Smooth muscle cell (in vitro differentiated cells): Measurements from ENCODE around the gene NAIF1. TPM values are rescaled to one million over a fixed set of nuclear protein-coding genes. Genes with fewer than 3 reads are reported as not detected.

Source experiments
- DNase-seq: peaks from one replicate; lab custom pipeline; 2025; ENCODE audit not compliant: unreplicated experiment; lab: John Stamatoyannopoulos, UW
- H2AFZ ChIP-seq: fragments of 200-600 bp; sonication (generic); 2 replicates; pipeline ENCODE4 v1.6.0; 2016; ENCODE audit warnings: antibody characterized with exemption, low read depth, mild to moderate bottlenecking
- H3F3A ChIP-seq: fragments of 200-600 bp; sonication (generic); 2 replicates; pipeline ENCODE4 v1.6.0; 2017; ENCODE audit warnings: antibody characterized with exemption, low read depth
- H3K27ac ChIP-seq: fragments of 200-600 bp; sonication (generic); 2 replicates; pipeline ENCODE4 v1.5.1; 2016; ENCODE audit warnings: low read depth, mild to moderate bottlenecking
- H3K27me3 ChIP-seq: fragments of 200-600 bp; sonication (generic); 2 replicates; pipeline ENCODE4 v1.6.1; 2016; ENCODE audit warnings: low read depth, mild to moderate bottlenecking
- H3K36me3 ChIP-seq: fragments of 200-600 bp; sonication (generic); 2 replicates; pipeline ENCODE4 v1.5.1; 2016; ENCODE audit warnings: low read depth
- H3K4me1 ChIP-seq: fragments of 200-600 bp; sonication (generic); 2 replicates; pipeline ENCODE4 v1.5.1; 2016; ENCODE audit warnings: low read depth
- H3K4me2 ChIP-seq: fragments of 200-600 bp; sonication (generic); 2 replicates; pipeline ENCODE4 v1.6.0; 2016; ENCODE audit warnings: mild to moderate bottlenecking
- H3K4me3 ChIP-seq: fragments of 200-600 bp; sonication (generic); 2 replicates; pipeline ENCODE4 v1.5.1; 2016; ENCODE audit warnings: mild to moderate bottlenecking
- H3K79me2 ChIP-seq: fragments of 200-600 bp; sonication (generic); 2 replicates; pipeline ENCODE4 v1.6.0; 2016; ENCODE audit warnings: low read depth, mild to moderate bottlenecking
- H3K9ac ChIP-seq: fragments of 200-600 bp; sonication (generic); 2 replicates; pipeline ENCODE4 v1.6.0; 2016; ENCODE audit warnings: low read depth
- H3K9me3 ChIP-seq: fragments of 200-600 bp; sonication (generic); replicated peaks from 2 replicates; pipeline ENCODE4 v1.5.1; 2016; ENCODE audit warnings: low read depth
- H4K20me1 ChIP-seq: fragments of 200-600 bp; sonication (generic); 2 replicates; pipeline ENCODE4 v1.6.0; 2016; ENCODE audit warnings: low read depth
- CTCF ChIP-seq: fragments of 200-600 bp; sonication (generic); IDR thresholded peaks from 2 replicates; pipeline ENCODE4 v1.5.1; 2017; ENCODE audit warnings: borderline replicate concordance, mild to moderate bottlenecking, antibody characterized with exemption; ENCODE audit not compliant: insufficient read depth, poor library complexity, severe bottlenecking
- WGBS: methylation state at CpG from one replicate; pipeline ENCODE4 v1.1.7; 2016; ENCODE audit warnings: low lambda C conversion rate; 5-methylcytosine and 5-hydroxymethylcytosine counted together
- polyA plus RNA-seq: library from polyadenylated mRNA; unstranded; fragments of >200 nt; fragmentation: Nextera tagmentation; extraction: Ambion mirVana; gene quantifications from 2 replicates; pipeline ENCODE4 v1.2.1, GENCODE V29; 2016
- total RNA-seq: library from RNA; depleted of rRNA; stranded (reverse); fragments of >200 nt; gene quantifications from 2 replicates; pipeline ENCODE4 v1.2.3, GENCODE V29; 2014

The NAIF1 gene
- total and polyA plus RNA-seq, 2 experiments from 2014 or later = 3.8 to 6.7 TPM

- no peaks in the 10 kb centered on the region for H4K20me1 ChIP-seq
Measured at GRCh38 chr9:128106181-128106939, 39.2 kb upstream of the NAIF1 start.

GRCh38 chr9:128105538-128106175, 38.5 kb upstream of the NAIF1 start:
- H3K9me3 ChIP-seq = no peaks in the 10 kb centered on the region
- H3K4me3 ChIP-seq = no peak overlapping the region
- H3K27ac ChIP-seq = no peak overlapping the region
- H3K27me3 ChIP-seq = no peaks in the 10 kb centered on the region
- H2AFZ ChIP-seq = no peak overlapping the region
- no peak for DNase-seq
- H3K36me3 ChIP-seq = no peaks in the 10 kb centered on the region
- H3K79me2 ChIP-seq = peaks cover 7% of the 10 kb centered on the region
- H3F3A ChIP-seq = no peaks in the 10 kb centered on the region
- no peak for TF ChIP-seq CTCF
- H4K20me1 ChIP-seq = no peaks in the 10 kb centered on the region
- H3K4me1 ChIP-seq = no peaks in the 10 kb centered on the region
- no peak overlapping the region for H3K4me2 ChIP-seq
- no peak overlapping the region for H3K9ac ChIP-seq
- WGBS = 94% methylated on average over 21 of the region's 21 CpGs

More at GRCh38 chr9:128106181-128106939, 39.2 kb upstream of the NAIF1 start:
- no peak for DNase-seq
- TF ChIP-seq CTCF = no peak
- Histone ChIP-seq H3K36me3 (no peaks in the 10 kb centered on the region), H3K4me2 (no peak overlapping the region), H3K9ac (no peak overlapping the region), H3K27me3 (no peaks in the 10 kb centered on the region), H3K9me3 (no peaks in the 10 kb centered on the region), H3K4me1 (no peaks in the 10 kb centered on the region), H3F3A (no peaks in the 10 kb centered on the region), H3K27ac (no peak overlapping the region), H3K4me3 (no peak overlapping the region), H3K79me2 (no peaks in the 10 kb centered on the region), H2AFZ (no peak overlapping the region)
- WGBS = 99% methylated on average over 20 of the region's 23 CpGs

GRCh38 chr9:128104171-128104618, 37.1 kb upstream of the NAIF1 start:
- WGBS = 93% methylated on average over 6 of the region's 6 CpGs

More at GRCh38 chr9:128104171-128104618, 37.1 kb upstream of the NAIF1 start:
- Histone ChIP-seq H3K27me3 (no peaks in the 10 kb centered on the region), H3K9me3 (no peaks in the 10 kb centered on the region), H3K4me2 (no peak overlapping the region), H3K4me3 (no peak overlapping the region), H4K20me1 (peaks cover 11% of the 10 kb centered on the region), H3K4me1 (peaks cover 10% of the 10 kb centered on the region), H3K79me2 (peaks cover 20% of the 10 kb centered on the region), H3K9ac (no peak overlapping the region), H3K27ac (no peak overlapping the region), H2AFZ (no peak overlapping the region), H3K36me3 (no peaks in the 10 kb centered on the region), H3F3A (peaks cover 9% of the 10 kb centered on the region)
- no peak for DNase-seq
- no peak for TF ChIP-seq CTCF
